Astrocyte (in vitro differentiated cells and primary cell): ENCODE data around the gene RNF145. TPM values are rescaled to one million over a fixed set of nuclear protein-coding genes. Genes with fewer than 3 reads are reported as not detected.
A peak's percentile ranks its signal among the peaks of the same experiment; 100 is the strongest.

ENCODE experiments used
- DNase-seq: peaks from one replicate; pipeline ENCODE4 v3.0.0-alpha.2; 2010; ENCODE audit warnings: low read depth
- FAIRE-seq: peaks from 2 replicates; lab custom pipeline; 2011; peaks lifted over from hg19 to GRCh38; lab: Jason Lieb, UNC
- H2AFZ ChIP-seq: 2 replicates; pipeline ENCODE4 v1.6.0; 2012; ENCODE audit warnings: low read depth, low read length, inconsistent platforms
- H3K27ac ChIP-seq: 2 replicates; pipeline ENCODE4 v1.5.1; 2011; ENCODE audit warnings: low read depth, low read length, inconsistent platforms
- H3K27me3 ChIP-seq: 2 replicates; pipeline ENCODE4 v1.6.0; 2011; ENCODE audit warnings: low read length, inconsistent platforms; ENCODE audit not compliant: insufficient read depth
- H3K36me3 ChIP-seq: 2 replicates; pipeline ENCODE4 v1.5.1; 2011; ENCODE audit warnings: low read length, inconsistent platforms; ENCODE audit not compliant: insufficient read depth
- H3K4me1 ChIP-seq: 2 replicates; pipeline ENCODE4 v1.5.1; 2011; ENCODE audit warnings: low read length, inconsistent platforms; ENCODE audit not compliant: insufficient read depth
- H3K4me2 ChIP-seq: 2 replicates; pipeline ENCODE4 v1.6.0; 2012; ENCODE audit warnings: low read length, inconsistent platforms
- H3K4me3 ChIP-seq: 2 replicates; pipeline ENCODE4 v1.5.1; 2011; ENCODE audit warnings: low read depth, mild to moderate bottlenecking, low read length, inconsistent platforms; ENCODE audit not compliant: insufficient read depth
- H3K79me2 ChIP-seq: 2 replicates; pipeline ENCODE4 v1.6.0; 2012; ENCODE audit warnings: mild to moderate bottlenecking, low read length, inconsistent platforms; ENCODE audit not compliant: insufficient read depth
- H3K9ac ChIP-seq: 2 replicates; pipeline ENCODE4 v1.6.0; 2012; ENCODE audit warnings: mild to moderate bottlenecking, low read length, inconsistent platforms
- H3K9me3 ChIP-seq: 2 replicates; pipeline ENCODE4 v1.5.1; 2012; ENCODE audit warnings: low read depth, mild to moderate bottlenecking, low read length, inconsistent platforms; ENCODE audit not compliant: insufficient read depth
- H4K20me1 ChIP-seq: 2 replicates; pipeline ENCODE4 v1.6.0; 2012; ENCODE audit warnings: low read length, inconsistent platforms; ENCODE audit not compliant: insufficient read depth
- H3K27ac Mint-ChIP-seq: one replicate; pipeline ENCODE4 v1.8.0; 2021; ENCODE audit warnings: mild to moderate bottlenecking, mixed read lengths; ENCODE audit not compliant: unreplicated experiment
- H3K27me3 Mint-ChIP-seq: one replicate; pipeline ENCODE4 v1.8.0; 2021; ENCODE audit warnings: low read depth, mixed read lengths; ENCODE audit not compliant: unreplicated experiment
- H3K36me3 Mint-ChIP-seq: one replicate; pipeline ENCODE4 v1.8.0; 2021; ENCODE audit warnings: low read depth, mixed read lengths; ENCODE audit not compliant: unreplicated experiment
- H3K4me1 Mint-ChIP-seq: one replicate; pipeline ENCODE4 v1.8.0; 2021; ENCODE audit warnings: low read depth, mixed read lengths; ENCODE audit not compliant: unreplicated experiment
- H3K4me3 Mint-ChIP-seq: one replicate; pipeline ENCODE4 v1.8.0; 2021; ENCODE audit warnings: mild to moderate bottlenecking, moderate library complexity, mixed read lengths; ENCODE audit not compliant: unreplicated experiment
- H3K9me3 Mint-ChIP-seq: one replicate; pipeline ENCODE4 v1.8.0; 2021; ENCODE audit warnings: mild to moderate bottlenecking, mixed read lengths; ENCODE audit not compliant: unreplicated experiment
- EZH2 ChIP-seq: IDR thresholded peaks from 2 replicates; pipeline ENCODE4 v1.6.1; 2012; ENCODE audit warnings: mild to moderate bottlenecking, low read length, inconsistent platforms; ENCODE audit not compliant: insufficient read depth
- total RNA-seq: library from RNA; stranded (reverse); gene quantifications from 2 replicates; pipeline ENCODE4 v1.2.1, GENCODE V29; 2021
- TF ChIP-seq, protein P1 (sequence below): IDR thresholded peaks from 2 replicates; pipeline ENCODE4 v1.5.1; 2011; ENCODE audit warnings: low read depth, mild to moderate bottlenecking, inconsistent platforms, low read length, moderate library complexity; ENCODE audit not compliant: insufficient read depth

The RNF145 gene
- total RNA-seq, 1 donor from 2014 or later: 54.0 TPM

DNA sequence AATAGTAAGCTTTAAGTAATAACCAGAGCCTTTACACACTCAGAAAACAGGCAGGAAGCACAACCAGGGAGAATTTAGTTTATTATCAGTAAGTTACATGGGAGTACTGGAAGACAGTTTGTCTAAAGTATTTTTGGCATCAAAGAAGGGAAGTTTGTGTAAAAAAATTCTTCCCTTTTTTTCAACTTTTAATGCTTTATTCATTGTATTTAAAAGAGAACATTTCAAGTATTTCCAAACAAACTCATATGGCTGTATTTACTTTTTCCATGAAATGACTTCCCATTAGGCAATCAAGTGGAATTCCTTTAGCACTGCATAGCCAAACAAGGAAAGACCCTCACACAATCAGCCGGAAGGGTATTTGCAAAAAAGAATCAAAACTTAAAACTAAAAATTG, 26.7 kb downstream of the RNF145 start:
- Histone ChIP-seq H3K27me3 (no peaks in the 10 kb centered on the region), H3K4me2 (no peak overlapping the region), H4K20me1 (no peaks in the 10 kb centered on the region), H2AFZ (no peak overlapping the region), H3K4me1 (peaks cover 70% of the 10 kb centered on the region), H3K27ac (peak overlapping the region; percentile 96), H3K9ac (no peak overlapping the region), H3K4me3 (no peak overlapping the region), H3K36me3 (peaks cover 2% of the 10 kb centered on the region), H3K79me2 (peaks cover 59% of the 10 kb centered on the region), H3K9me3 (no peaks in the 10 kb centered on the region)
- no peaks in the 10 kb centered on the region for H3K9me3 Mint-ChIP-seq
- H3K4me1 Mint-ChIP-seq: peaks cover 58% of the 10 kb centered on the region
- DNase-seq: peak; percentile 53
- peaks cover 9% of the 10 kb centered on the region for H3K36me3 Mint-ChIP-seq
- peak; percentile 79 for FAIRE-seq
- no peaks in the 10 kb centered on the region for H3K27me3 Mint-ChIP-seq
- no peak overlapping the region for H3K4me3 Mint-ChIP-seq
- TF ChIP-seq, protein P1, sequence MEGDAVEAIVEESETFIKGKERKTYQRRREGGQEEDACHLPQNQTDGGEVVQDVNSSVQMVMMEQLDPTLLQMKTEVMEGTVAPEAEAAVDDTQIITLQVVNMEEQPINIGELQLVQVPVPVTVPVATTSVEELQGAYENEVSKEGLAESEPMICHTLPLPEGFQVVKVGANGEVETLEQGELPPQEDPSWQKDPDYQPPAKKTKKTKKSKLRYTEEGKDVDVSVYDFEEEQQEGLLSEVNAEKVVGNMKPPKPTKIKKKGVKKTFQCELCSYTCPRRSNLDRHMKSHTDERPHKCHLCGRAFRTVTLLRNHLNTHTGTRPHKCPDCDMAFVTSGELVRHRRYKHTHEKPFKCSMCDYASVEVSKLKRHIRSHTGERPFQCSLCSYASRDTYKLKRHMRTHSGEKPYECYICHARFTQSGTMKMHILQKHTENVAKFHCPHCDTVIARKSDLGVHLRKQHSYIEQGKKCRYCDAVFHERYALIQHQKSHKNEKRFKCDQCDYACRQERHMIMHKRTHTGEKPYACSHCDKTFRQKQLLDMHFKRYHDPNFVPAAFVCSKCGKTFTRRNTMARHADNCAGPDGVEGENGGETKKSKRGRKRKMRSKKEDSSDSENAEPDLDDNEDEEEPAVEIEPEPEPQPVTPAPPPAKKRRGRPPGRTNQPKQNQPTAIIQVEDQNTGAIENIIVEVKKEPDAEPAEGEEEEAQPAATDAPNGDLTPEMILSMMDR: no peak
- TF ChIP-seq EZH2: no peak
- peak overlapping the region; percentile 72 for H3K27ac Mint-ChIP-seq

DNA sequence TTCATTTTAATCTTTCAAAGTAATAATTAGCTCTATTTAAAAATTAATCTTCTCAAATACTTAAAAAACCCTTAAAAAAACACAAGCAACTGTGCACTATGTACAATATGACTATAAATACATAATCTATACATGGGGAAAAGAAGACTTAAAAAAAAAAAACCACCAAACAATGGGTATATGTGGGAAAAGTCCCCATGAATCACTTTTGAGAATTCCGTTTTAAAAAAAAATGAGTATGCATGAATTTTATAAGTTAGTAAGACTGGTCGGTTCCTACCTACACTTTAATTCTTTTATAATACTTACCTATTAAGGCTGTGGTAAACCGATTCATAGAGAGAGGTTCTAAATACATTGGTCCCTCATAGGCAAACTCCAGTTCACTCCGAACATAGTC, 27.7 kb downstream of the RNF145 start:
- H3K9me3 ChIP-seq: no peaks in the 10 kb centered on the region
- no peak for TF ChIP-seq EZH2
- TF ChIP-seq, protein P1: no peak
- Mint-ChIP-seq H3K27me3 (no peaks in the 10 kb centered on the region), H3K4me1 (peaks cover 58% of the 10 kb centered on the region), H3K36me3 (peaks cover 7% of the 10 kb centered on the region), H3K27ac (no peak overlapping the region), H3K4me3 (no peak overlapping the region), H3K9me3 (no peaks in the 10 kb centered on the region)
- H3K4me1 ChIP-seq: peaks cover 68% of the 10 kb centered on the region
- H3K9ac ChIP-seq: no peak overlapping the region
- peaks cover 62% of the 10 kb centered on the region for H3K79me2 ChIP-seq
- DNase-seq (no peak), FAIRE-seq (no peak)
- H3K36me3 ChIP-seq: peaks cover 6% of the 10 kb centered on the region
- no peak overlapping the region for H2AFZ ChIP-seq
- no peaks in the 10 kb centered on the region for H4K20me1 ChIP-seq
- H3K4me3 ChIP-seq: no peak overlapping the region
- no peak overlapping the region for H3K4me2 ChIP-seq
- peak overlapping the region; percentile 96 for H3K27ac ChIP-seq
- no peaks in the 10 kb centered on the region for H3K27me3 ChIP-seq

DNA sequence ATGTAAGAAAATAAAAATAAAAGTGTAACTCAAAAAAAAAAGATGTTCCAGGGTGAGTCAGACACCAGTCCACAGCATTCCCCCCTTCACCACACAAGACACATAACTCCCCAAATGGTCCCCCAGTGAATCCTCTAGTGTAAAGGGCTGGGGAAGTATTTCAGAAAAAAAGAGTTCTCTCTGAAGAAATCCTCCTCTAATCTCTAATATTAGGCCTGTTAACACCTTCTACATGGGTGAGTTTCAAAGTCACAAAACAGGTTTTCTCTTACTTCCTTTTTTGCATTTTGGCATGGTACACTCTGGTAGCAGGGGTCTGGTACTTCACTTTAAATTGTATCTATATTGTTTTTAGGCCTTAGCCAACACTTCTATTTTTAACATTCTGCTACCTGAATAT, 28.2 kb downstream of the RNF145 start:
- H3K4me1 Mint-ChIP-seq: peaks cover 53% of the 10 kb centered on the region
- H3K27me3 Mint-ChIP-seq: no peaks in the 10 kb centered on the region
- DNase-seq (no peak), FAIRE-seq (no peak)
- TF ChIP-seq, protein P1: no peak
- TF ChIP-seq EZH2: no peak
- Histone ChIP-seq H3K27ac (peak overlapping the region; percentile 96), H3K36me3 (peaks cover 9% of the 10 kb centered on the region), H3K27me3 (no peaks in the 10 kb centered on the region), H3K9ac (peak overlapping the region; percentile 15), H3K9me3 (no peaks in the 10 kb centered on the region), H3K4me2 (no peak overlapping the region), H3K4me3 (no peak overlapping the region), H4K20me1 (no peaks in the 10 kb centered on the region), H2AFZ (no peak overlapping the region), H3K4me1 (peaks cover 63% of the 10 kb centered on the region), H3K79me2 (peaks cover 59% of the 10 kb centered on the region)
- H3K4me3 Mint-ChIP-seq: no peak overlapping the region
- H3K27ac Mint-ChIP-seq: peak overlapping the region; percentile 3
- no peaks in the 10 kb centered on the region for H3K9me3 Mint-ChIP-seq
- H3K36me3 Mint-ChIP-seq: peaks cover 4% of the 10 kb centered on the region
